Iris pigment epithelial cell (primary cell): Measurements from ENCODE around the gene CEP55.

Source experiments
- DNase-seq: peaks from one replicate; pipeline ENCODE4 v3.0.0-alpha.2; 2011; ENCODE audit warnings: low read depth

Gene CEP55

DNA sequence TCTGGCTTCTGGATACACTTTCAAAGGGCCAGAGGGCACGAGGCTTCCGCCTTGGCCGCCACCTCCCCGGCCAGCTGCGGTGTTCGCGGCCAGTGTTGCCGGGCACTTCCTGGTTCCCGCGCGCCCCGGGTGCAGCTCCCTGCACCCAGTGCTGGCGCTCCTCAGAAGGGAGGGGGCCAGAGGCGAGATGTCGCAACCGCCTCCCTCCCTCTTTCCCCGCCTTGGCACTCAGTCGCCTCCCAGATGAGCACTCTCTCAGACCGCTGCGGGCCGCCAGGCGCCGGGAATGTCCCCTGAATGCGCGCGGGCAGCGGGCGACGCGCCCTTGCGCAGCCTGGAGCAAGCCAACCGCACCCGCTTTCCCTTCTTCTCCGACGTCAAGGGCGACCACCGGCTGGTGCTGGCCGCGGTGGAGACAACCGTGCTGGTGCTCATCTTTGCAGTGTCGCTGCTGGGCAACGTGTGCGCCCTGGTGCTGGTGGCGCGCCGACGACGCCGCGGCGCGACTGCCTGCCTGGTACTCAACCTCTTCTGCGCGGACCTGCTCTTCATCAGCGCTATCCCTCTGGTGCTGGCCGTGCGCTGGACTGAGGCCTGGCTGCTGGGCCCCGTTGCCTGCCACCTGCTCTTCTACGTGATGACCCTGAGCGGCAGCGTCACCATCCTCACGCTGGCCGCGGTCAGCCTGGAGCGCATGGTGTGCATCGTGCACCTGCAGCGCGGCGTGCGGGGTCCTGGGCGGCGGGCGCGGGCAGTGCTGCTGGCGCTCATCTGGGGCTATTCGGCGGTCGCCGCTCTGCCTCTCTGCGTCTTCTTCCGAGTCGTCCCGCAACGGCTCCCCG lies 70.2 kb downstream of the CEP55 start, which contains the start of gene FFAR4:
Gene FFAR4, plus strand, starts transcription at position 231 of the 842 bp plus-strand sequence. Its CDS starts 56 bp downstream, at position 287.
- no peak for DNase-seq

DNA sequence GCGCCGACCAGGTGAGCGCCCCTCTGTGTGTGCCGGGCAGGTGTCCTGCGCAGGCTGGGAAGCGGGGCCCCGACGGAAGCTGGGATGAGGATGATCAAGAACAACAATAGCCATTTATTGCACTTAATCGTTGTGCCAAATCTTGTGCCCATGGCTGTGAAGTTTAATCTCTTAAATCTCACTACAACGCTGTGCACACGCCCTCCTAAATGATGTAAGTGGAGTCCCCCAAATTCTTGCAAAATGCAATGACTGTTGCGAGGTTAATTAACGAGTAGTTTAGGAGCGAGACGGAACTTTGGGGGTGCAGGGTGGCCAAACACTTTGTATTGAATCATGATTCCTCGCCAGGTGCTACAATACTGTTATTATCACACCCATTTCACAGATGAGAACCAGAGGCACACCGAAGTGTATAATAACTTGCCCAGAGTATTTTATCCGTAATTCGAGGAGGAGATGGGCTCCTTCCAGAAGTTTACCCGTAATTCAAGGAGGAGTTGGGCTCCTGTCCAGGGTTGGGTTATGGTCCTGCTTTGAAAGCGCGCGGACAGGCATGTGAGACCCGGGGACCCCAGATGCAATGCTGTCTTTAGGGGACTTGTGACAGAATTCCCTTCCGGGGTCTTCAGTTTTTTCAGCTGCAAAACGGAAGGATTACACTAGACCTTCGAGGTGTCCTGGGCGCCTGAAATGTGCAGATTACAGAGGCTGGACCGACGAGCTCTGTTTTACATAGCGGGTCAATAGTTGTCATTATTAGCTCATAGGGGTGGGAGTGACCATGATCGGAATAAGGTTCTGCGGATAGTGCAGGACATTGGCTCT lies 71.1 kb downstream of the CEP55 start:
- no peak for DNase-seq

DNA sequence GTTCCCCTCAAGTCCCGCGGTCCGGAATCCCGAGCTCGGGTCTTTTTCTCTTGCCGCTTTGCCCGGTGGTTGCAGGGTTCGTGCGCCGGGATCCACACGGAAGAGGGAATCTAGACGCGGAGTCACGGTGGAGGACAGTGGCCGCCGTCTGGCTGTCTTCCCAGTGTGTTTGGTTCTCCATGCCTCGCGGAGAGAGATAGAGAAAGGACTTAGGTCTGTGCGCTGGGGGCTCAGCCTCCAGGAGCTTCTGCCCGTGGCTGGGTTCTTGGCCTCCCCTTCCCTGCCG lies 71.6 kb downstream of the CEP55 start:
- no peak for DNase-seq

DNA sequence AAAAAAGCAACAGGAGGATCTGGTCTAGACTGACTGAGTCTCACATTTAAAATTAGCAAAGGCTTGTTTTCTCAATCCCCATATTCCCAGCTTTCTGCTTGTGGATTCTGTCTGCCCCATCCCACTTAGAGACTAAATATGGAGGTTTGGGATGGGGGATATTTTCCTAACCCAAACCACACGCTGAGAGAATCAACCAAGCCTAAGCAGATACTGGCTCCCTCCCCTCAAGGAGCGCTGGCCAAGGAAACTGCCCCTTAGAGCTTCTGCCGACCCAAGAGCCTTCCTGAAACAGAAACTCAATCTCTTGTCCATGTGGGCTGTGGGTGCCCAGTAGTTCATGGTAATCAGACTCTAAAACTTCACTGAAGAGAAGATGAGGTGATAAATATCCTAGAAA lies 74.0 kb downstream of the CEP55 start:
- DNase-seq: no peak

DNA sequence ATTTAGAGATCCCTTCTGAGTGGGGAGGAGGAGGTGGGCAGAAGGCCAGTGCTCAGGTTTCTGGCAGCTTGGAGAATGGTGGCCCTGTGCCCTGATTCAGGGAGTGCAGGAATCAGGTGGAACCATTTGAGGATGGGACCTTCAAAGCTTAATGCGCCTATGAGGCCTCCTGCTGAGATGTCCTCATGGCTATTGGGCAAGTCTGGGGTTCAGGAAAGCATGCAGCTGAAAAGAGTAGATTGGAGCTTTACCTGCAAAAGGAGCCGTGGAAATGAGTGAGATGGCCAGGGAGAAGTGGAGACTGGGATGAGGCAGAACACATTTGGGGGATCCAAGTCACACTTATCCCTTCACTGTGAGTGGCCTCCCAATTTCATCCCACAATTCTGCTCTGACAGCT lies 76.2 kb downstream of the CEP55 start:
- no peak for DNase-seq

DNA sequence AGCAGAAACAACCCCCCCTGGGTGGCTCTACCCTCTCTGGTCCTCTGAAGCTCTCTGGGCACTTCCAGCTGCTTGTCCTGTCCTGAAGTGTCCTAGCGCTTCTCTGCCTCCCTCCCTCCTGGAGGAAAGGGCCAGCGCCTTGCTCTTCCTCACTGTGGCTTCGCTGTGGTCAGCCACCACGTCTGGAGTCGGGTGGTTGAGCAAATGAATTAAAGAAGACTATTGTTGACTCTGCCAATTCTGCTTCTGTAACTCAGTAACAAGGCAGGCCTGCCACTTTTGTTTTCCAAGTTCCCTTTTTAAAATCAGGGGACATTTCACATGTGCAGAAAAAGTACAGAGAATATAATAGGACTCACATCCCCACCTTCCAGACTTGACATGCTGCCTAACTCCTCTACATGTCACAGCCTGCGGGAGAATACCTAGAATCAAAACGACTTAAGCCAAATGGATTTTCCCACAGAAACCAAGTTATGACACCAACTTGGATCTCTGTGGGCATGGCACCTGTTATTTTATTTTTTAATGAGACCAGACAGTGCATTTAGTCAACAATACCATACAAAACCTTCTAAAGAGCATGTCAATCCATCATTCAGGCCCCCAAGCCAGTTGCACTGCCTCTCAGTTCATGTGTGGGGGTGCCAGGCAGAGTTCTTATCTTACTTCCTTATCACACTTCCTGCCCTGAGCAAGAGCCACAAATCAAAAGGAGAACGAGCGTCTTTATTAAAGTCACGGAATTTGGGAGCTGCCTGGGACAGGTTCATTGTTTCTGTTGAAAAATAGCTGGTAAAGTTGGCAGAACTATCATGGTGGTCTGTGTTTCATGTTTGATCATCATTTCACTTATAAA lies 76.9 kb downstream of the CEP55 start:
- DNase-seq: no peak

DNA sequence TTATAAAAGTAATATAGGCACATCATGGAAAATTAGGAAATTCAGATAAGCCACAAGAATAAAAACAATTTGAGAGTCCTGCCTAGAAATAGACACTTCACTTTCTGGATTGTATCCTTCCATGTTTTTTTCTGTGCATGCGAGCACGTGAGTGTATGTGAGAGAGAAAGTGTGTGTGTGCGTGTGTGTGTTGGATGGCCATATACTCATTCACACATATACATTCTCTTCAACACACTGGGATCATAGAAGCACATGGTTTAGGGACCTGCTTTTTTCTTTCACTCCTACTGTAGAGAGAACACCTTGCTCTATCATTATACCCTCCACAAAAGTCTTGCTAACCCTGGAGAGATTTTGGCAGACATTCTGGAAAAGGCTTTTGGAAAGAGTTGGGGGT lies 77.5 kb downstream of the CEP55 start:
- DNase-seq: no peak

DNA sequence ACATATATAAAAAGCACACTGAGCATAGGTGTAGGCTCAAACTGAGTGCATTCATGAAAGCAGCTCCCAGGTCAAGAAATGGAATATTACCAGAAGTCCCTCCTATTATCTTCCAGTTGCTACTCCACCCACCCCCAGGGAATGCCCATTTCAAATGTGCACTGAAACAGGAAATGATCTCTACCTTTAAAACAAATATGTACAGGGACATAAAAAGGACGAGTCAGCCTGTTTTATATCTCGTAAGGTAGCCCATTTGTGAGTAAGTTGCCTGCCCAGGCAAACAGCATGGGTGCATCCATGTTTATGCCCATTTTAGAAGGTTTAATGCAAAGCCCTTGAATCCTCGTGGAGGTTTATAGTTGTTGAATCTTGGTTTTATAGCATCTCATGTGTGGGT lies 80.5 kb downstream of the CEP55 start:
- no peak for DNase-seq

DNA sequence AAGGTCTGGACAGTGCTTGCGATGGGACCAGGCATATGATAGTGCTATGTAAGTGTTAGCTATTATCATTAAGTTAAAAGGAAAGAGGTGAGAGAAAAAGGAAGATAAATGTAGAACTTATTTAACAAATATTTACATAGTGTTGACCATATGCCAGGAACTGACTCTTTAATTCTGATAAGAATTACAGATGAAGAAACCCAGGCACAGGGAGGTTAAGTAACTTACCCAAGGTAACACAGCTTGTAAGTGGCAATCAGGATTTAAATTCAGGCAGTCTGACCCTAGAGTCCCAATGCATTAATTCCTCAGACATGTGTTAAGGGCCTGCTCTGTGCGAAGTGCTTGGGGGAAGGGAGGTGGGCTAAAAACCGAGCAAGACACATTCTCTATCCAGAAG lies 81.2 kb downstream of the CEP55 start:
- DNase-seq: no peak
